Ishikawa (cell line): ENCODE results near the gene TMEM147.

Experiments
- CEBPB ChIP-seq: IDR thresholded peaks from 2 replicates; pipeline ENCODE4 v1.6.1; 2012
- CREB1 ChIP-seq: IDR thresholded peaks from 2 replicates; pipeline ENCODE4 v1.6.1; 2012; ENCODE audit warnings: low read depth
- MAX ChIP-seq: IDR thresholded peaks from 2 replicates; pipeline ENCODE4 v1.6.1; 2012
- TEAD4 ChIP-seq: IDR thresholded peaks from 2 replicates; pipeline ENCODE4 v1.6.1; 2012
- YY1 ChIP-seq: IDR thresholded peaks from 2 replicates; pipeline ENCODE4 v1.6.1; 2012; ENCODE audit warnings: low read depth
- ZBTB7A ChIP-seq: IDR thresholded peaks from 2 replicates; pipeline ENCODE4 v1.6.1; 2012; ENCODE audit warnings: low read depth

GRCh38 chr19:35517342-35517741, 28.1 kb upstream of the TMEM147 start:
- no peak for TF ChIP-seq TEAD4
- TF ChIP-seq CEBPB: no peak
- no peak for TF ChIP-seq YY1
- no peak for TF ChIP-seq MAX
- no peak for TF ChIP-seq ZBTB7A
- TF ChIP-seq CREB1: no peak
